Calu3 (cell line): ENCODE results near the gene PRR11. TPM values are rescaled to one million over a fixed set of nuclear protein-coding genes. Genes with fewer than 3 reads are reported as not detected.

Experiments used
- Bru-seq: library from RNA; stranded (reverse); fragments of 400-500 nt; gene quantifications from one replicate; lab custom pipeline; 2021; lab: Mats Ljungman, UMichigan
- BruChase-seq, 2 experiments: library from RNA; stranded (reverse); fragments of 400-500 nt; gene quantifications; one replicate each; lab custom pipeline; 2021; lab: Mats Ljungman, UMichigan
- BruUV-seq: library from RNA; stranded (reverse); fragments of 400-500 nt; replicated peaks from 2 replicates; lab custom pipeline; 2021; lab: Mats Ljungman, UMichigan
- CTCF ChIA-PET: fragments of 300-600 bp; sonication (Branson Sonifier 250); formaldehyde crosslinking; loops from one replicate; lab custom pipeline; 2022; ENCODE audit warnings: antibody characterized with exemption; lab: Charles Lee
- DNase-seq: peaks from one replicate; pipeline ENCODE4 v3.0.0; 2022
- H3K27ac Mint-ChIP-seq: one replicate; pipeline ENCODE4 v1.8.0; 2022; ENCODE audit warnings: mixed read lengths; ENCODE audit not compliant: unreplicated experiment
- H3K27me3 Mint-ChIP-seq: one replicate; pipeline ENCODE4 v1.8.0; 2022; ENCODE audit warnings: mixed read lengths; ENCODE audit not compliant: unreplicated experiment
- H3K36me3 Mint-ChIP-seq: one replicate; pipeline ENCODE4 v1.8.0; 2022; ENCODE audit warnings: mild to moderate bottlenecking, moderate library complexity, mixed read lengths; ENCODE audit not compliant: insufficient read depth, unreplicated experiment
- H3K4me1 Mint-ChIP-seq: one replicate; pipeline ENCODE4 v1.8.0; 2022; ENCODE audit warnings: mild to moderate bottlenecking, low read depth, mixed read lengths; ENCODE audit not compliant: unreplicated experiment
- H3K4me3 Mint-ChIP-seq: one replicate; pipeline ENCODE4 v1.8.0; 2022; ENCODE audit warnings: mild to moderate bottlenecking, low read depth, moderate library complexity, mixed read lengths; ENCODE audit not compliant: unreplicated experiment
- H3K9me3 Mint-ChIP-seq: one replicate; pipeline ENCODE4 v1.8.0; 2022; ENCODE audit warnings: low read depth, mixed read lengths; ENCODE audit not compliant: unreplicated experiment
- intact Hi-C: fragments of 100-400 bp; cut with micrococcal nuclease; formaldehyde crosslinking; loops from one replicate; pipeline ENCODE4 v1.10.0; 2022; ENCODE audit not compliant: unreplicated experiment
- long read RNA-seq: library from polyadenylated mRNA; stranded (forward); transcript quantifications from one replicate; pipeline ENCODE4 v2.0.0, GENCODE V29; 2022
- total RNA-seq: library from RNA; stranded (reverse); gene quantifications from 2 replicates; pipeline ENCODE4 v1.2.3, GENCODE V29; 2022
- TF ChIP-seq, protein P1 (sequence below): fragments of 200-600 bp; IDR thresholded peaks from one replicate; pipeline ENCODE4 v1.8.0; 2022; ENCODE audit warnings: antibody characterized with exemption; ENCODE audit not compliant: unreplicated experiment

The PRR11 gene
- total RNA-seq, result 41.4 and 52.7 TPM in 2 replicates
- percentile 75 among the genes with signal in this experiment for Bru-seq, nascent RNA
- percentile 82 among the genes with signal in this experiment for BruChase-seq, experiment 1, labeled RNA remaining after a 6-hour chase
- percentile 74 among the genes with signal in this experiment for BruChase-seq, experiment 2, labeled RNA remaining after a 2-hour chase
- long read RNA-seq, result 0 reads

DNA sequence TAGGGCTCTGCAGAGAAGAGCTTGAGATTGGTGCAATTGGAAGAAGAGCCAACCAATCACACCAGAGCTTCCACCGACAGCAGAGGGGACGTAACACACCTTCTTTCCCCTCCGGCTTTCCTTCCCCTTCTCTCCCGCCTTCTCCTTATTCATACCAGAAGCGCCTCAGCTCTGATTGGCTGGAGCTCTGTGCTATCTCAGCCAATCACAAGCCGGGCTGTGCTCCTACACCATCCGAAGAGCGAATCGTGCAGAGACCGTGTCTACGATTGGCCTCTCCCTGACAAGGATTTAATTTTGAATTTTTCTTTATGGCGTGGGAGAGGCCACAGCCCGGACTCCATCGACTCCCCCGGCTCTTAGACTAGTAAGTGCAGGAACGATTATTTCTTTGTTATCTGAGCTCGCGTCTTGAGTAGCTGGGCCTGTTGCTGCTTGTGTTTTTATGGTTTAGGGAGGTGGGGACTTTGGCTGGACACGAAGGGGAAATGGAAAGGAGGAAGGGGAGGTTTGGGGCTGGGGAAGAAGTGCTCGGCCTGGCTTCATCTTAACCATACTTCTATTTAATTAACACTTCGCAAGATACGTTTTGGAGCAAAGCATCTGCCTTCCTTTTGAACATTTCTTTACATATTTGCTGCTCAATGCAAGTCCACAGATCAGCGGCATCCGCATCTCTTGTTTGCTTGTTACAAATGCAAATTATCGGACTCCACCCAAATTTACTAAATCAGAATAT, at the start of gene PRR11:
TSS of gene PRR11 (plus strand) at position 308 of the 739 bp plus-strand sequence. CDS start 14,007 bp downstream, outside the sequence.
- TF ChIP-seq, protein P1, sequence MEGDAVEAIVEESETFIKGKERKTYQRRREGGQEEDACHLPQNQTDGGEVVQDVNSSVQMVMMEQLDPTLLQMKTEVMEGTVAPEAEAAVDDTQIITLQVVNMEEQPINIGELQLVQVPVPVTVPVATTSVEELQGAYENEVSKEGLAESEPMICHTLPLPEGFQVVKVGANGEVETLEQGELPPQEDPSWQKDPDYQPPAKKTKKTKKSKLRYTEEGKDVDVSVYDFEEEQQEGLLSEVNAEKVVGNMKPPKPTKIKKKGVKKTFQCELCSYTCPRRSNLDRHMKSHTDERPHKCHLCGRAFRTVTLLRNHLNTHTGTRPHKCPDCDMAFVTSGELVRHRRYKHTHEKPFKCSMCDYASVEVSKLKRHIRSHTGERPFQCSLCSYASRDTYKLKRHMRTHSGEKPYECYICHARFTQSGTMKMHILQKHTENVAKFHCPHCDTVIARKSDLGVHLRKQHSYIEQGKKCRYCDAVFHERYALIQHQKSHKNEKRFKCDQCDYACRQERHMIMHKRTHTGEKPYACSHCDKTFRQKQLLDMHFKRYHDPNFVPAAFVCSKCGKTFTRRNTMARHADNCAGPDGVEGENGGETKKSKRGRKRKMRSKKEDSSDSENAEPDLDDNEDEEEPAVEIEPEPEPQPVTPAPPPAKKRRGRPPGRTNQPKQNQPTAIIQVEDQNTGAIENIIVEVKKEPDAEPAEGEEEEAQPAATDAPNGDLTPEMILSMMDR, result no peak
- H3K36me3 Mint-ChIP-seq, result peaks cover 4% of the 10 kb centered on the region
- intact Hi-C loops, result loop anchor here (10.0 kb wide), 1 partner anchor 51 kb away; the partner anchor contains the start of gene TRIM37
- H3K27ac Mint-ChIP-seq, result no peak within 1 kb of the TSS
- no peaks in the 10 kb centered on the region for H3K9me3 Mint-ChIP-seq
- BruUV-seq, result no TSS peak
- CTCF ChIA-PET, result interaction anchor here (0.7 to 1.3 kb wide), 2 partner anchors 49 to 261 kb away, joined by 4 to 6 read pairs; partner anchors contain the start of gene TRIM37
- peaks cover 28% of the 10 kb centered on the region for H3K4me1 Mint-ChIP-seq
- DNase-seq, result peak; percentile 88
- H3K4me3 Mint-ChIP-seq, result no peak within 1 kb of the TSS
- no peaks in the 10 kb centered on the region for H3K27me3 Mint-ChIP-seq

DNA sequence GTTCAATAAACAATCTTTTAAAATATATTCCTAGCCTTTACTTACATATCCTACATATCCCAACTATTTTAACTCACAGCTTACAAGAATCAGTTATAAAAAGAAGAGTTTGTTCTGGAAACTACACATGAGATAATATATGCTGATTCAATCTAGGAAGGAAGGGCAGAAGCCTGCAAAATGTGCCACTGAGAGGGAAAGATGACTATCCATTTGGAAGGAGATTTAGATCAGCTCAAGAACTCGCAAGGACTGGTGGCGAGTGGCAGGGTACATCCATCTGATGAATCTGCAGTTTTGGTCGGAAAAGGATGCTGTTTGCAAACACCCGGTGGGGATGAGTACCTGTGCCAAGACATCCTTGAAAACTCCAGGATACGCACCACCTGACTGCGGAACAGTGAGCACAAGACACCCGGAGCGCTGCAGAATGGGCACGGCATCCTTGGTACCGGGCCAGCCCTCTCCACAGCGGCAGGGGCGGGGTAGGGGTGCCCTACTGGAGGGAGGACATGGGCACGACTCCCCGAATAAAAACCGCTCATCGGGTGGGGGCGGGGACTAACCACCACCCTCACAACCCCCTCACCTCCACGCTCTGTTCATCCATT, 49.6 kb upstream of the PRR11 start:
- Mint-ChIP-seq H3K36me3 (peaks cover 20% of the 10 kb centered on the region), H3K4me3 (peak overlapping the region; percentile 99), H3K27ac (peak overlapping the region; percentile 81), H3K27me3 (no peaks in the 10 kb centered on the region), H3K4me1 (no peaks in the 10 kb centered on the region), H3K9me3 (no peaks in the 10 kb centered on the region)
- intact Hi-C loops, result loop anchor here (10.0 kb wide), 1 partner anchor 49 kb away; the partner anchor contains the start of genes PRR11 and SKA2
- TF ChIP-seq, protein P1, result no peak
- no TSS peak for BruUV-seq
- peak; percentile 45 for DNase-seq
- CTCF ChIA-PET, result interaction anchor here (1.7 kb wide), 1 partner anchor 49 kb away, joined by 6 read pairs; the partner anchor contains the start of genes PRR11 and SKA2

DNA sequence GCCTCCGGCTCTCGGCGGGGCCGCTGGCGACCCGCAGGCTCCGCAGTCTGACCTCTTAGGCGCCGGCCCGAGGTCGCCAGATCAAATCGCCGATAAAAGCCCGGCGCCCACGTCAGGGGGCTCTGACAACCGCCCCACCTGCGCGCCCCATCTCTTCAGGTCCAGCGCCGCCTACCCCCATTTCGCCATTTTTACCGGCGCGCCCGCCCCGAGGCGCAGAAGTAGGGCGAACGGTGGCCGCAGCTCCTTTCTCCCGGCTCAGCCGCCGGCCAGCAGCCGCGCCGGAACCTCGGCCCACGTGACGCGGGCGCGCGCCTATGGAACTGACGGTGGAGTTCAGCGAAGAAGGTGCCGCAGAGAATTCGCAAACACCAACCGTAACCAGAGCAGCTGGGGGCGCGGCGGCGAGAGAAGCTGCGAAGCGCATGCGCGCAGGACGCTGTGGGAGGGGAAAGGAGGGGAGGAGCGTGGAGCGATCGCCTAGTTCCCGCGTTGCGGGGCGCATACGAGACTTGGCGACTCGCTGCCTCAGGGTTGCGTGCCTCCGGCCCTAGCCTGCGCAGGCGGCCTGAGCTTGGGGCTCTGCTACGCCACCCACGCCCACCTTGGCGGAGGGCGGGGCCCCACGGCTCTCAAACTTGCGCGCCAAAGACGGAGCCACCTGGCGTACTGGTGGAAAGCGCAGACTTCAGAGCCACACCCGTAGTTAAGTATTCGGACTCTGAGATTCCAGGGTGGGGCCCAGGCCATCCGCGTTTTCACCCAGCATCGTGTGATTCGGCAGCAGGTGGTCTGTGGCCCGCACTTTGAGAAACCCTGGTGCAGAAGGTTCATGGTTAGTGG, 48.9 kb upstream of the PRR11 start, which contains the start of gene TRIM37:
TSS of gene TRIM37 (minus strand) at position 418 of the 843 bp plus-strand sequence. CDS start 419 bp downstream, outside the sequence.
- Mint-ChIP-seq H3K9me3 (no peaks in the 10 kb centered on the region), H3K36me3 (peaks cover 20% of the 10 kb centered on the region), H3K4me3 (peak within 1 kb of the TSS; percentile 99), H3K27me3 (no peaks in the 10 kb centered on the region), H3K27ac (peak within 1 kb of the TSS; percentile 81), H3K4me1 (no peaks in the 10 kb centered on the region)
- TF ChIP-seq, protein P1, result no peak
- intact Hi-C loops, result loop anchor here (10.0 kb wide), 1 partner anchor 48 kb away; the partner anchor contains the start of genes PRR11 and SKA2
- CTCF ChIA-PET, result interaction anchor here (0.5 to 1.7 kb wide), 3 partner anchors 48 to 531 kb away, joined by 3 to 8 read pairs (median 6); partner anchors contain the start of genes PRR11 and SKA2
- BruUV-seq, result no TSS peak
- DNase-seq, result peak; percentile 96
